ENCODE results near the gene USP24.

GRCh38 chr1:55235722-55236121, 20.6 kb upstream of the USP24 start:
- TF ChIP-seq EZH2 (IDR thresholded peaks at IDR 0.05; ENCODE audit: low read length) = no peak
- no peak for TF ChIP-seq CTCF (optimal IDR thresholded peaks at IDR 0.05 in 1 of 3, IDR thresholded peaks at IDR 0.05 in 1 of 3, conservative IDR thresholded peaks at IDR 0.05 in 1 of 3; ENCODE audit: extremely low read depth in 1 of 3, insufficient read depth in 2 of 3, low read length in 3 of 3)

Measured in keratinocyte (primary cell).